A673 (cell line): Measurements from ENCODE around the gene SCGB1A1. TPM values are rescaled to one million over a fixed set of nuclear protein-coding genes. Genes with fewer than 3 reads are reported as not detected.

ENCODE experiments used
- BruUV-seq: library from RNA; stranded (reverse); fragments of 400-500 nt; replicated peaks from 2 replicates; lab custom pipeline; 2021; lab: Mats Ljungman, UMichigan
- CTCF ChIA-PET: fragments of 300-600 bp; sonication (Branson Sonifier 250); formaldehyde crosslinking; loops from one replicate; lab custom pipeline; 2022; ENCODE audit warnings: antibody characterized with exemption; lab: Charles Lee
- POLR2A ChIA-PET: fragments of 300-600 bp; sonication (Branson Sonifier 250); formaldehyde crosslinking; loops from one replicate; lab custom pipeline; 2022; ENCODE audit warnings: antibody characterized with exemption; ENCODE audit not compliant: low non-redundant PET; lab: Charles Lee
- DNase-seq: peaks from one replicate; pipeline ENCODE4 v3.0.0-alpha.2; 2015; ENCODE audit warnings: low spot score
- H3K27ac ChIP-seq: fragments of 200-600 bp; sonication (generic); 2 replicates; pipeline ENCODE4 v1.5.1; 2016; ENCODE audit warnings: mixed run types, low read depth, mild to moderate bottlenecking, mixed read lengths, antibody characterized with exemption, low read length; ENCODE audit not compliant: poor library complexity, severe bottlenecking
- H3K27me3 ChIP-seq: fragments of 200-600 bp; sonication (generic); replicated peaks from 2 replicates; pipeline ENCODE4 v1.6.1; 2017; ENCODE audit warnings: mixed run types, low read depth, mild to moderate bottlenecking, mixed read lengths, antibody characterized with exemption, low read length; ENCODE audit not compliant: insufficient read depth, poor library complexity
- H3K36me3 ChIP-seq: fragments of 200-600 bp; sonication (generic); 2 replicates; pipeline ENCODE4 v1.6.1; 2016; ENCODE audit warnings: mixed run types, mild to moderate bottlenecking, mixed read lengths, antibody characterized with exemption, low read length; ENCODE audit not compliant: insufficient read depth, poor library complexity, severe bottlenecking
- H3K4me1 ChIP-seq: fragments of 200-600 bp; sonication (generic); 2 replicates; pipeline ENCODE4 v1.6.1; 2017; ENCODE audit warnings: mixed run types, mild to moderate bottlenecking, mixed read lengths, antibody characterized with exemption, low read length; ENCODE audit not compliant: insufficient read depth, poor library complexity, severe bottlenecking
- H3K4me3 ChIP-seq: fragments of 200-600 bp; sonication (generic); 2 replicates; pipeline ENCODE4 v1.5.1; 2016; ENCODE audit warnings: low read depth, mixed run types, mild to moderate bottlenecking, mixed read lengths, low read length; ENCODE audit not compliant: poor library complexity, severe bottlenecking
- H3K9me3 ChIP-seq: fragments of 200-600 bp; sonication (generic); 2 replicates; pipeline ENCODE4 v1.6.1; 2016; ENCODE audit warnings: mixed run types, low read depth, mild to moderate bottlenecking, mixed read lengths, antibody characterized with exemption, low read length; ENCODE audit not compliant: poor library complexity, severe bottlenecking
- EZH2 ChIP-seq: fragments of 200-600 bp; sonication (generic); IDR thresholded peaks from 2 replicates; pipeline ENCODE4 v1.6.1; 2017; ENCODE audit warnings: borderline replicate concordance, low read depth, mild to moderate bottlenecking, mixed read lengths, antibody characterized with exemption, low read length; ENCODE audit not compliant: poor library complexity, severe bottlenecking
- intact Hi-C: fragments of 100-400 bp; cut with micrococcal nuclease; formaldehyde crosslinking; loops from one replicate; pipeline ENCODE4 v1.10.0; 2022; ENCODE audit not compliant: unreplicated experiment
- total RNA-seq: library from RNA; stranded (reverse); gene quantifications from 2 replicates; pipeline ENCODE4 v1.2.3, GENCODE V29; 2021
- TF ChIP-seq, protein P1 (sequence below): fragments of 300-800, 200-600 bp; sonication (generic); conservative IDR thresholded peaks from 2 replicates; pipeline ENCODE4 v1.5.1; 2017; ENCODE audit warnings: low read depth, mild to moderate bottlenecking, antibody characterized with exemption, low read length, moderate library complexity, mixed read lengths

The SCGB1A1 gene
- total RNA-seq, 1 experiment from 2014 or later: not detected

DNA sequence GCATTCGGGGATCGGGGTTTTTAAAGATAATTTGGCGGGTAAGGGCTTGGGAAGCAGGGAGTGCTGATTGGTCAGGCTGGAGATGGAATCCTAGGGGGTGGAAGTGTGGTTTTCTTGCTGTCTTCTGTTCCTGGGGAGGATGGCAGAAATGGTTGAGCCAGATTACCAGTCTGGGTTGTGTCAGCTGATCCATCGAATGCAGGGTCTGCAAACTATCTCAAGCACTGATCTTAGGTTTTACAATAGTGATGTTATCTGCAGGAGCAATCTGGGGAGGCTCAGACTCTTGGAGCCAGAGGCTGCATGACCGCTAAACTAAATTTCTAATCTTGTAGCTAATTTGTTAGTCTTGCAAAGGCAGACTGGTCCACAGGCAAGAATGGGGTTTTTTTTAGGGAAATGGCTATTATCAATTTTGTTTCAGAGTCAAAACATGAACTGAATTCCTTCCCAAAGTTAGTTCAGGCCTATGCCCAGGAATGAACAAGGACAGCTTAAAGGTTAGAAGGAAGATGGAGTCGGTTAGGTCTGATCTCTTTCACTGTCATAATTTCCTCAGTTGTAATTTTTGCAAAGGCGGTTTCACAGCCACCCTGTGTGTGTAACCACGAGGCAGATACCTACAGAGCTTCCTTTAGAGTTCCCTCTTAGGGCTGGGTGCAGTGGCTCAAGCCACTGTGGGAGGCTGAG is 10.2 kb downstream of the SCGB1A1 start:
- Histone ChIP-seq H3K27ac (no peak overlapping the region), H3K36me3 (no peaks in the 10 kb centered on the region), H3K4me3 (no peak overlapping the region), H3K4me1 (no peaks in the 10 kb centered on the region), H3K9me3 (no peaks in the 10 kb centered on the region), H3K27me3 (no peaks in the 10 kb centered on the region)
- intact Hi-C loops: no loop called here
- no peak for TF ChIP-seq EZH2
- TF ChIP-seq, protein P1, sequence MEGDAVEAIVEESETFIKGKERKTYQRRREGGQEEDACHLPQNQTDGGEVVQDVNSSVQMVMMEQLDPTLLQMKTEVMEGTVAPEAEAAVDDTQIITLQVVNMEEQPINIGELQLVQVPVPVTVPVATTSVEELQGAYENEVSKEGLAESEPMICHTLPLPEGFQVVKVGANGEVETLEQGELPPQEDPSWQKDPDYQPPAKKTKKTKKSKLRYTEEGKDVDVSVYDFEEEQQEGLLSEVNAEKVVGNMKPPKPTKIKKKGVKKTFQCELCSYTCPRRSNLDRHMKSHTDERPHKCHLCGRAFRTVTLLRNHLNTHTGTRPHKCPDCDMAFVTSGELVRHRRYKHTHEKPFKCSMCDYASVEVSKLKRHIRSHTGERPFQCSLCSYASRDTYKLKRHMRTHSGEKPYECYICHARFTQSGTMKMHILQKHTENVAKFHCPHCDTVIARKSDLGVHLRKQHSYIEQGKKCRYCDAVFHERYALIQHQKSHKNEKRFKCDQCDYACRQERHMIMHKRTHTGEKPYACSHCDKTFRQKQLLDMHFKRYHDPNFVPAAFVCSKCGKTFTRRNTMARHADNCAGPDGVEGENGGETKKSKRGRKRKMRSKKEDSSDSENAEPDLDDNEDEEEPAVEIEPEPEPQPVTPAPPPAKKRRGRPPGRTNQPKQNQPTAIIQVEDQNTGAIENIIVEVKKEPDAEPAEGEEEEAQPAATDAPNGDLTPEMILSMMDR: no peak
- POLR2A ChIA-PET: no interaction called here
- no TSS peak for BruUV-seq
- no peak for DNase-seq
- CTCF ChIA-PET: interaction anchor here (0.7 kb wide), 1 partner anchor 114 kb away, joined by 4 read pairs; no protein-coding TSS in a partner anchor

DNA sequence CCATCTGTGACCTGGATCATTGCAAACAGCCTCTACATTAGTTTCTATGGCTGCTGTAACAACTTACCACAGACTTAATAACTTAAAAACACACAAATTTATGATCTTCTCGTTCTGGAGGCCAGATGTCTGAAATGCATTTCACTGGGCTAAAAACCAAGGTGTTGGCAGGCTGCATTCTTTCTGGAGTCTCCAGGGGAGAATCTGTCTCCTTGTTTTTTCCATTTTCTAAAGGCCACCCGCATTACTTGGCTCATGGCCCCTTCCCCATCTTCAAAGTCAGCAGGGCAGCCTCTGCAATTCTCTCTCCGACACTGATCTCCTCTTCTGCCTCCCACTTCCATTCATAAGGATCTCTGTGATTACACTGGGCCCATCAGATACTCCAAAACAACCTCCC is 11.6 kb downstream of the SCGB1A1 start:
- TF ChIP-seq, protein P1: no peak
- TF ChIP-seq EZH2: no peak
- H3K9me3 ChIP-seq: no peaks in the 10 kb centered on the region
- intact Hi-C loops: no loop called here
- no TSS peak for BruUV-seq
- CTCF ChIA-PET: no interaction called here
- no peaks in the 10 kb centered on the region for H3K36me3 ChIP-seq
- H3K4me3 ChIP-seq: no peak overlapping the region
- H3K4me1 ChIP-seq: no peaks in the 10 kb centered on the region
- no peaks in the 10 kb centered on the region for H3K27me3 ChIP-seq
- POLR2A ChIA-PET: no interaction called here
- H3K27ac ChIP-seq: no peak overlapping the region
- no peak for DNase-seq

GRCh38 chr11:62431171-62431901 is 12.5 kb downstream of the SCGB1A1 start:
- TF ChIP-seq, protein P1: no peak
- TF ChIP-seq EZH2: no peak
- no TSS peak for BruUV-seq
- H3K27me3 ChIP-seq: no peaks in the 10 kb centered on the region
- H3K9me3 ChIP-seq: no peaks in the 10 kb centered on the region
- ChIA-PET POLR2A (no interaction called here), CTCF (no interaction called here)
- H3K27ac ChIP-seq: no peak overlapping the region
- intact Hi-C loops: no loop called here
- H3K4me3 ChIP-seq: no peak overlapping the region
- H3K4me1 ChIP-seq: no peaks in the 10 kb centered on the region
- no peak for DNase-seq
- no peaks in the 10 kb centered on the region for H3K36me3 ChIP-seq
